ENCODE results near the gene SSH2. TPM values are rescaled to one million over a fixed set of nuclear protein-coding genes. Genes with fewer than 3 reads are reported as not detected.

The SSH2 gene
- total RNA-seq, 1 experiment from 2014 or later: 14.6 TPM

- Histone ChIP-seq H3K4me1 (ENCODE audit: insufficient read depth, low read length) (peaks cover 3% of the 10 kb centered on the region; the same call in 1 of the 2 replicates), H3K4me2 (ENCODE audit: insufficient read depth, insufficient read length, low read length) (no peak overlapping the region), H3K56ac (ENCODE audit: insufficient read length, low read depth, low read length) (no peak overlapping the region), H2AK5ac (ENCODE audit: insufficient read length, low read length) (no peak overlapping the region), H3T11ph (ENCODE audit: low read length) (no peak overlapping the region), H3K23ac (ENCODE audit: insufficient read length, low read depth, low read length) (no peak overlapping the region), H3K79me1 (ENCODE audit: insufficient read depth, low read depth, low read length, poor library complexity, severe bottlenecking) (no peaks in the 10 kb centered on the region), H4K5ac (ENCODE audit: insufficient read length, low read depth, low read length) (no peak overlapping the region), H4K20me1 (ENCODE audit: control insufficient read depth, insufficient read depth, insufficient read length) (no peaks in the 10 kb centered on the region), H2BK5ac (ENCODE audit: insufficient read length, low read length) (no peak overlapping the region), H3K27ac (ENCODE audit: insufficient read length, low read depth, low read length) (no peak overlapping the region), H4K91ac (ENCODE audit: insufficient read length, low read depth, low read length) (no peak overlapping the region), H3K9ac (ENCODE audit: extremely low read depth, insufficient read length, low read length) (no peak overlapping the region), H4K8ac (replicated peaks; ENCODE audit: insufficient read length, low read depth, low read length) (no peak overlapping the region), H2BK15ac (ENCODE audit: low read depth, low read length) (no peak overlapping the region), H3K18ac (ENCODE audit: insufficient read length, low read depth, low read length) (no peak overlapping the region), H3K79me2 (ENCODE audit: insufficient read depth, low read length) (no peaks in the 10 kb centered on the region), H3K4ac (ENCODE audit: low read depth, low read length) (no peak overlapping the region), H2BK12ac (ENCODE audit: insufficient read length, low read depth, low read length) (no peak overlapping the region), H3K9me3 (ENCODE audit: control insufficient read depth, low read depth, low read length) (no peaks in the 10 kb centered on the region), H3K27me3 (ENCODE audit: insufficient read depth, low read length) (no peaks in the 10 kb centered on the region), H3K23me2 (ENCODE audit: insufficient read length, low read depth, low read length, poor library complexity, severe bottlenecking) (no peaks in the 10 kb centered on the region), H2BK120ac (ENCODE audit: low read depth, low read length, poor library complexity, severe bottlenecking) (no peak overlapping the region), H2AFZ (ENCODE audit: low read length) (no peak overlapping the region), H3K14ac (ENCODE audit: insufficient read depth, low read length) (no peak overlapping the region), H2BK20ac (ENCODE audit: low read depth, low read length, poor library complexity, severe bottlenecking) (no peak overlapping the region)
- WGBS (ENCODE audit: extremely low coverage, insufficient read length, low lambda C conversion rate): no CpG with 5 or more reads among the region's 5 CpGs
- no peak for DNase-seq
- H3K4me3 Mint-ChIP-seq: no peak overlapping the region
- H3K27me3 Mint-ChIP-seq (ENCODE audit: low read depth): no peaks in the 10 kb centered on the region
- H3K9me3 Mint-ChIP-seq: no peaks in the 10 kb centered on the region
- TF ChIP-seq, protein P1, sequence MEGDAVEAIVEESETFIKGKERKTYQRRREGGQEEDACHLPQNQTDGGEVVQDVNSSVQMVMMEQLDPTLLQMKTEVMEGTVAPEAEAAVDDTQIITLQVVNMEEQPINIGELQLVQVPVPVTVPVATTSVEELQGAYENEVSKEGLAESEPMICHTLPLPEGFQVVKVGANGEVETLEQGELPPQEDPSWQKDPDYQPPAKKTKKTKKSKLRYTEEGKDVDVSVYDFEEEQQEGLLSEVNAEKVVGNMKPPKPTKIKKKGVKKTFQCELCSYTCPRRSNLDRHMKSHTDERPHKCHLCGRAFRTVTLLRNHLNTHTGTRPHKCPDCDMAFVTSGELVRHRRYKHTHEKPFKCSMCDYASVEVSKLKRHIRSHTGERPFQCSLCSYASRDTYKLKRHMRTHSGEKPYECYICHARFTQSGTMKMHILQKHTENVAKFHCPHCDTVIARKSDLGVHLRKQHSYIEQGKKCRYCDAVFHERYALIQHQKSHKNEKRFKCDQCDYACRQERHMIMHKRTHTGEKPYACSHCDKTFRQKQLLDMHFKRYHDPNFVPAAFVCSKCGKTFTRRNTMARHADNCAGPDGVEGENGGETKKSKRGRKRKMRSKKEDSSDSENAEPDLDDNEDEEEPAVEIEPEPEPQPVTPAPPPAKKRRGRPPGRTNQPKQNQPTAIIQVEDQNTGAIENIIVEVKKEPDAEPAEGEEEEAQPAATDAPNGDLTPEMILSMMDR (conservative IDR thresholded peaks at IDR 0.05): no peak
- peaks cover 6 to 7% of the 10 kb centered on the region in 2 experiments for H3K4me1 Mint-ChIP-seq
- no peaks in the 10 kb centered on the region for H3K36me3 Mint-ChIP-seq (ENCODE audit: insufficient read depth in 1 of 3, low read depth in 3 of 3)
- H3K27ac Mint-ChIP-seq: no peak overlapping the region
Measured at GRCh38 chr17:29836643-29837042, 93.4 kb downstream of the SSH2 start.

Data from H9 (cell line).